ENCODE data around the gene CDK14. TPM values are rescaled to one million over a fixed set of nuclear protein-coding genes. Genes with fewer than 3 reads are reported as not detected.

The CDK14 gene
- polyA plus RNA-seq, 3 donors, result 1.7 to 2.5 (median 2.1) TPM

DNA sequence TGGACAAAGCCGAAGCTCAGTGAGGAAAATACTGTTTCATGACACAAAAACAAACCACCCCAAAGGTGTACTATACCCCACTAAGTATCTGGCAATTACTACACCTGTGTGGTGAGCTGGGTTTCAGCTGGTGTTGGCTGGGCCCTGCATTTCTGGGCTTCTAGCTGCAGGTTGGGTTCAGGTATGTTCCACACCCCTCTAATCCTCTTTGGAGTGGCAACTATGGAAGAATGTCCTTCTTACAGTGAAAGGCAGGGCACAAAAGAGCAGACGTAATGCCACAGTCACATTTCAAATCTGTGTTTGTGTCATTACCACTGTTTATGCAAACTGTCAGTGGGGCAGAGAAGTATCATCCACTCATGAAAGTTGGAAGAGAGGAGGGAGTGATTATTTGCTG lies 466.6 kb downstream of the CDK14 start:
- H3K9me3 ChIP-seq (replicated peaks in 1 of 2; ENCODE audit: control insufficient read depth in 1 of 2, insufficient read depth in 1 of 2, low read length in 2 of 2), result no peaks in the 10 kb centered on the region
- no peak overlapping the region for H3K27ac ChIP-seq (ENCODE audit: low read depth in 1 of 2, low read length in 2 of 2)
- H3K36me3 ChIP-seq (replicated peaks in 1 of 2; ENCODE audit: control insufficient read depth in 1 of 2, insufficient read depth in 2 of 2, low read length in 2 of 2), result no peaks in the 10 kb centered on the region
- intact Hi-C loops (cut with micrococcal nuclease), result no loop called here
- no peak for DNase-seq
- H3K9ac ChIP-seq (ENCODE audit: insufficient read depth, low read length, poor library complexity, severe bottlenecking), result no peak overlapping the region
- H3K4me2 ChIP-seq (replicated peaks; ENCODE audit: extremely low read depth, low read length, poor library complexity, severe bottlenecking), result no peak overlapping the region
- no peaks in the 10 kb centered on the region for H3K79me2 ChIP-seq (ENCODE audit: insufficient read depth, low read length)
- Mint-ChIP-seq H3K9me3 (peaks cover 0 to 4% (median 2%) of the 10 kb centered on the region in 7 donors), H3K36me3 (no peaks in the 10 kb centered on the region), H3K27me3 (ENCODE audit: low read depth in 3 of 3) (no peaks in the 10 kb centered on the region), H3K27ac (no peak overlapping the region), H3K4me3 (no peak overlapping the region), H3K4me1 (no peaks in the 10 kb centered on the region)
- WGBS (ENCODE audit: insufficient coverage), result no CpG with 5 or more reads among the region's 2 CpGs
- no peak overlapping the region for H2AFZ ChIP-seq (ENCODE audit: insufficient read depth, low read depth, low read length, poor library complexity, severe bottlenecking)
- H3K4me1 ChIP-seq (ENCODE audit: control insufficient read depth in 1 of 2, insufficient read depth in 2 of 2, low read length in 2 of 2), result no peaks in the 10 kb centered on the region
- no peak overlapping the region for H3K4me3 ChIP-seq (replicated peaks in 1 of 3; ENCODE audit: low read depth in 2 of 3, low read length in 3 of 3)
- no peaks in the 10 kb centered on the region for H4K20me1 ChIP-seq (ENCODE audit: insufficient read depth, low read length)
- TF ChIP-seq, protein P1, sequence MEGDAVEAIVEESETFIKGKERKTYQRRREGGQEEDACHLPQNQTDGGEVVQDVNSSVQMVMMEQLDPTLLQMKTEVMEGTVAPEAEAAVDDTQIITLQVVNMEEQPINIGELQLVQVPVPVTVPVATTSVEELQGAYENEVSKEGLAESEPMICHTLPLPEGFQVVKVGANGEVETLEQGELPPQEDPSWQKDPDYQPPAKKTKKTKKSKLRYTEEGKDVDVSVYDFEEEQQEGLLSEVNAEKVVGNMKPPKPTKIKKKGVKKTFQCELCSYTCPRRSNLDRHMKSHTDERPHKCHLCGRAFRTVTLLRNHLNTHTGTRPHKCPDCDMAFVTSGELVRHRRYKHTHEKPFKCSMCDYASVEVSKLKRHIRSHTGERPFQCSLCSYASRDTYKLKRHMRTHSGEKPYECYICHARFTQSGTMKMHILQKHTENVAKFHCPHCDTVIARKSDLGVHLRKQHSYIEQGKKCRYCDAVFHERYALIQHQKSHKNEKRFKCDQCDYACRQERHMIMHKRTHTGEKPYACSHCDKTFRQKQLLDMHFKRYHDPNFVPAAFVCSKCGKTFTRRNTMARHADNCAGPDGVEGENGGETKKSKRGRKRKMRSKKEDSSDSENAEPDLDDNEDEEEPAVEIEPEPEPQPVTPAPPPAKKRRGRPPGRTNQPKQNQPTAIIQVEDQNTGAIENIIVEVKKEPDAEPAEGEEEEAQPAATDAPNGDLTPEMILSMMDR (IDR thresholded peaks at IDR 0.05), result no peak
- H3K27me3 ChIP-seq (ENCODE audit: control insufficient read depth in 2 of 2, insufficient read depth in 2 of 2, low read length in 2 of 2), result no peaks in the 10 kb centered on the region

DNA sequence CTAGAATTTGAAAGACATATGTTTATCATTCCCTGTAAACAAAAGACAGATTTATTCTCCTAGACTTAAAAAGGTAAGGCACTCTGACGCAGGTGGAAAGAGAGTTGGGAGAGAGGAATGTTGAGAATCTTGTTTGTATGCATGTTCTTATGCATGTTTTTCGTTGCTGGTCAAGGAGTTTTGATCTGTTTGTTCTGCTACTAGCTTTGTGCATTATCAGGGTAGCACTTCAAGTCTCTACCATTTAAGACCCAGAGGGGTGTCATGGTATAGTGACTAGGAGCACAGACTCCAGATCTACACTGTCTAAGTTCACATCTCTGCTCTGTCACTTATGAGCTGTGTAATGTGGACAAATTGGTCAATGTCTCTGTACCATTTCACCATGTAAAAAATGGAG lies 467.9 kb downstream of the CDK14 start:
- WGBS (ENCODE audit: insufficient coverage), result no CpG with 5 or more reads among the region's 2 CpGs
- H3K27ac ChIP-seq (ENCODE audit: low read depth in 1 of 2, low read length in 2 of 2), result no peak overlapping the region
- H3K4me1 Mint-ChIP-seq, result no peaks in the 10 kb centered on the region
- no peaks in the 10 kb centered on the region for H3K36me3 Mint-ChIP-seq
- H3K79me2 ChIP-seq (ENCODE audit: insufficient read depth, low read length), result no peaks in the 10 kb centered on the region
- no peak overlapping the region for H2AFZ ChIP-seq (ENCODE audit: insufficient read depth, low read depth, low read length, poor library complexity, severe bottlenecking)
- H3K4me3 Mint-ChIP-seq, result no peak overlapping the region
- H3K27me3 ChIP-seq (ENCODE audit: control insufficient read depth in 2 of 2, insufficient read depth in 2 of 2, low read length in 2 of 2), result no peaks in the 10 kb centered on the region
- no peaks in the 10 kb centered on the region for H3K27me3 Mint-ChIP-seq (ENCODE audit: low read depth in 3 of 3)
- no peak overlapping the region for H3K9ac ChIP-seq (ENCODE audit: insufficient read depth, low read length, poor library complexity, severe bottlenecking)
- no peaks in the 10 kb centered on the region for H4K20me1 ChIP-seq (ENCODE audit: insufficient read depth, low read length)
- no peak overlapping the region for H3K4me2 ChIP-seq (replicated peaks; ENCODE audit: extremely low read depth, low read length, poor library complexity, severe bottlenecking)
- H3K4me1 ChIP-seq (ENCODE audit: control insufficient read depth in 1 of 2, insufficient read depth in 2 of 2, low read length in 2 of 2), result no peaks in the 10 kb centered on the region
- no peak overlapping the region for H3K4me3 ChIP-seq (replicated peaks in 1 of 3; ENCODE audit: low read depth in 2 of 3, low read length in 3 of 3)
- no peaks in the 10 kb centered on the region for H3K9me3 ChIP-seq (replicated peaks in 1 of 2; ENCODE audit: control insufficient read depth in 1 of 2, insufficient read depth in 1 of 2, low read length in 2 of 2)
- intact Hi-C loops (cut with micrococcal nuclease), result no loop called here
- DNase-seq, result no peak
- no peaks in the 10 kb centered on the region for H3K36me3 ChIP-seq (replicated peaks in 1 of 2; ENCODE audit: control insufficient read depth in 1 of 2, insufficient read depth in 2 of 2, low read length in 2 of 2)
- peaks cover 0 to 4% (median 2%) of the 10 kb centered on the region in 7 donors for H3K9me3 Mint-ChIP-seq
- TF ChIP-seq, protein P1 (IDR thresholded peaks at IDR 0.05), result no peak
- H3K27ac Mint-ChIP-seq, result no peak overlapping the region
